Pancreas (tissue), 10 donors: ENCODE measurements around the gene DACH1. TPM values are rescaled to one million over a fixed set of nuclear protein-coding genes. Genes with fewer than 3 reads are reported as not detected.

Experiments
- ATAC-seq, 4 donors: fragments of 200-7000 bp; cut with Tn5 transposase; one replicate each; pipeline versions ENCODE4 v1.8.0 to v1.9.1; 2020; ENCODE audit warnings: mild to moderate bottlenecking in 4 of 4, moderate library complexity in 4 of 4
- DNase-seq, 6 donors: peaks; one replicate each; pipeline ENCODE4 v3.0.0-alpha.2; 2020
- FAIRE-seq: peaks from 2 replicates; lab custom pipeline; 2012; peaks lifted over from hg19 to GRCh38; lab: Jason Lieb, UNC
- H3K27ac ChIP-seq, 4 donors: fragments of 200-600 bp; sonication (generic); 1 replicate in 3 of 4; 2 replicates in 1 of 4; pipeline versions ENCODE4 v1.5.0 to v1.8.0; 2020
- H3K27me3 ChIP-seq, 4 donors: fragments of 200-600 bp; one replicate each; pipeline ENCODE4 v1.8.0; 2021
- H3K36me3 ChIP-seq, 3 donors: fragments of 200-600 bp; sonication (generic) in 1 of 3; one replicate each; pipeline versions ENCODE4 v1.5.0 to v1.8.0; 2020 to 2021
- H3K4me1 ChIP-seq, 3 donors: fragments of 200-600 bp; one replicate each; pipeline ENCODE4 v1.8.0; 2021
- H3K4me3 ChIP-seq, 4 donors: fragments of 200-600 bp; sonication (generic) in 2 of 4; one replicate each; pipeline versions ENCODE4 v1.5.0 to v1.8.0; 2020 to 2021
- H3K9me3 ChIP-seq, 4 donors: fragments of 200-600 bp; one replicate each; pipeline ENCODE4 v1.8.0; 2021
- CTCF ChIP-seq, 4 donors: fragments of 200-600 bp; sonication (generic) in 3 of 4; IDR thresholded peaks; one replicate each; pipeline versions ENCODE4 v1.5.0 to v1.8.0; 2021; ENCODE audit warnings: antibody characterized with exemption in 4 of 4
- WGBS, 2 donors: extraction: QIAGEN DNeasy Blood & Tissue Kit; methylation state at CpG; one replicate each; pipeline ENCODE4 v1.1.7; 2013; 5-methylcytosine and 5-hydroxymethylcytosine counted together
- intact Hi-C, 3 donors: fragments of 100-400 bp; cut with DNase I; formaldehyde crosslinking; loops; one replicate each; pipeline versions ENCODE4 v1.11.1 to v1.14.2; 2022
- polyA plus RNA-seq, 2 donors: library from polyadenylated mRNA; stranded (reverse); fragments of 200-250 nt; gene quantifications; one replicate each; pipeline ENCODE4 v1.2.3, GENCODE V29; 2013
- total RNA-seq, 6 donors: library from RNA; stranded (reverse); fragmentation: NEBNext Ultra II Directional in 4 of 6; extraction: Animal tissue kit (Norgen Biotek cat#: 25700) in 4 of 6; gene quantifications; one replicate each; pipeline versions ENCODE4 v1.2.1 to v1.2.4, GENCODE V29; 2021 to 2023
- donor health status: healthy with polysubstance abuse.
- donor health status: DM: no; HTN: no; CAD: no; lungs with moderate emphysema.
- donor health status: DM: no; HTN: no; CAD: no.
- donor health status: control.
- donor health status: control.
- donor health status: Bipolar disorder and iron deficiency.
- donor health status: DM: yes; HTN: yes; CAD: no.
- donor health status: DM: no; HTN: no; CAD: no.
- donor health status: DM: no; HTN: no; CAD: no.
- donor health status: DM: yes; HTN: yes; CAD: no.

Gene DACH1
- total and polyA plus RNA-seq, 8 donors = 0.73 to 5.5 (median 1.7) TPM

GRCh38 chr13:71491010-71491409 is 376.0 kb downstream of the DACH1 start:
- Histone ChIP-seq H3K27ac (no peak overlapping the region), H3K27me3 (no peaks in the 10 kb centered on the region), H3K9me3 (no peaks in the 10 kb centered on the region), H3K36me3 (no peaks in the 10 kb centered on the region), H3K4me3 (no peak overlapping the region), H3K4me1 (no peaks in the 10 kb centered on the region)
- FAIRE-seq = no peak
- no peak for TF ChIP-seq CTCF (IDR thresholded peaks at IDR 0.05)
- 99 to 100% methylated on average over 1 of the region's 1 CpG for WGBS, 2 donors
- DNase-seq = no peak
- intact Hi-C loops = no loop called here
- no peak for ATAC-seq

DNA sequence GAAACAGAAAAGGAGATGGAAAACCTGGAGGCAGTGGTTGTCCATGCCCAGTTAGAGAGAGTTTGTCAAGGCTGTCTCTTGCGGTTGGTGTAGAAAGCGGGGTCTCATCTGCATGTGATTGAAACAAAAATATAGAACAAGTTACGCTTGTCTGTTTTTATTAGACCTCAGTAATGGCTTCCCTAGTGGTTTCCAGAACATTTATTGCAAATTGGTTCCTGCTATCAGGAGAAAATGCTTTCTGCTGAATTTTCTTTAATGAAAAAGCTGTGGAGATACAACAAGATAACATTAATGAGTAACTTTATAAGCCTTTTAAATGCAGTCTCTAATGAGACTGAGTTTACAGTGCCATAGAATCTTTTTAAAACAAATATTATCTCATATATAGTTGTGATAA is 378.0 kb downstream of the DACH1 start:
- WGBS, 2 donors = 93 to 94% methylated on average over 3 of the region's 3 CpGs
- TF ChIP-seq CTCF (IDR thresholded peaks at IDR 0.05) = no peak
- no peaks in the 10 kb centered on the region for H3K36me3 ChIP-seq
- no peak for DNase-seq
- no peaks in the 10 kb centered on the region for H3K9me3 ChIP-seq
- H3K4me1 ChIP-seq = no peaks in the 10 kb centered on the region
- ATAC-seq = no peak
- FAIRE-seq = no peak
- intact Hi-C loops = no loop called here
- no peak overlapping the region for H3K27ac ChIP-seq
- H3K4me3 ChIP-seq = no peak overlapping the region
- H3K27me3 ChIP-seq = no peaks in the 10 kb centered on the region

DNA sequence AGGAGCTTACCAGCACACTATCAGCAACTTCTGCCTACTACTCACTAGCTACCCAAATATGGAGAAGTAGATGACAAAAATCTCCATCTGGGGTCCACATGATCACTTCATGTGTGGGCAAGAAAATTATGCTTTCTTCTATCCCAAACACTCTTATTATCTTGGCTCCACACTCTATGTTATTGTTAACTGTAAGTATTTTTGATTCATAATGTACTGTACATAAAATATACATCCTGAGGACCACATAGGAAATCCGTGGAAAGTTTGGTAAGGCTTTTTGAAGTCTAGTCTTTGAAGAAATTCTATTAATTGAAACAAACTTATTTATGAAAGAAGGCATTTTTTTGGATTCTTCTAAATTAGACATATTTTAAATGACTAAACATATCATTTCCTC is 378.8 kb downstream of the DACH1 start:
- Histone ChIP-seq H3K4me1 (no peaks in the 10 kb centered on the region), H3K4me3 (no peak overlapping the region), H3K36me3 (no peaks in the 10 kb centered on the region), H3K27ac (no peak overlapping the region), H3K27me3 (no peaks in the 10 kb centered on the region), H3K9me3 (no peaks in the 10 kb centered on the region)
- intact Hi-C loops = no loop called here
- no peak for DNase-seq
- whole genome bisulfite sequencing, 2 donors = 62 to 87% methylated on average over 1 of the region's 1 CpG
- ATAC-seq = no peak
- FAIRE-seq = no peak
- TF ChIP-seq CTCF (IDR thresholded peaks at IDR 0.05) = no peak

GRCh38 chr13:71485913-71486312 is 381.1 kb downstream of the DACH1 start:
- TF ChIP-seq CTCF (IDR thresholded peaks at IDR 0.05) = no peak
- H3K27ac ChIP-seq = no peak overlapping the region
- no peak overlapping the region for H3K4me3 ChIP-seq
- DNase-seq (no peak), ATAC-seq (no peak), FAIRE-seq (peak; percentile 82)
- intact Hi-C loops = no loop called here
- no peaks in the 10 kb centered on the region for H3K4me1 ChIP-seq
- H3K9me3 ChIP-seq = no peaks in the 10 kb centered on the region
- no peaks in the 10 kb centered on the region for H3K36me3 ChIP-seq
- 55 to 58% methylated on average over 1 of the region's 1 CpG for WGBS, 2 donors
- H3K27me3 ChIP-seq = no peaks in the 10 kb centered on the region

- DNase-seq (no peak), ATAC-seq (no peak), FAIRE-seq (no peak)
- no peaks in the 10 kb centered on the region for H3K4me1 ChIP-seq
- H3K9me3 ChIP-seq = no peaks in the 10 kb centered on the region
- H3K27ac ChIP-seq = no peak overlapping the region
- no peaks in the 10 kb centered on the region for H3K27me3 ChIP-seq
- no peak for TF ChIP-seq CTCF (IDR thresholded peaks at IDR 0.05)
- intact Hi-C loops = no loop called here
- no peak overlapping the region for H3K4me3 ChIP-seq
- no peaks in the 10 kb centered on the region for H3K36me3 ChIP-seq
These were observed 383.3 kb downstream of the DACH1 start for GRCh38 chr13:71483733-71484132.
